ENCODE measurements around the gene CENPO.

GRCh38 chr2:24871852-24872333 is 78.7 kb downstream of the CENPO start:
- TF ChIP-seq POLR2A (IDR thresholded peaks at IDR 0.05; ENCODE audit: low read depth, low read length) (no peak), POLR2AphosphoS5 (IDR thresholded peaks at IDR 0.05; ENCODE audit: low read depth, low read length) (no peak), POU2F2 (IDR thresholded peaks at IDR 0.05; ENCODE audit: low read depth, low read length) (no peak), PAX5 (IDR thresholded peaks at IDR 0.05; ENCODE audit: insufficient read depth, low read length, severe bottlenecking) (no peak)
